OCI-LY3 (cell line): ENCODE measurements around the gene DNAH5.

Source experiments
- CTCF ChIP-seq: fragments of 200-600, 300-600 bp; sonication (generic); IDR thresholded peaks from 2 replicates; pipeline ENCODE4 v1.5.1; 2014; ENCODE audit warnings: antibody characterized with exemption, low read length, low read depth
- EZH2phosphoT487 ChIP-seq: fragments of 200-600 bp; shearing (Covaris generic); IDR thresholded peaks from 2 replicates; pipeline ENCODE4 v1.6.1; 2018; ENCODE audit warnings: antibody characterized with exemption, mixed run types, low read depth

- no peak for TF ChIP-seq CTCF
- TF ChIP-seq EZH2phosphoT487 = no peak
Observed at GRCh38 chr5:13785781-13786415, 158.6 kb downstream of the DNAH5 start.
